Fibroblast of skin of scalp (primary cell): Measurements from ENCODE around the gene HACD4. TPM values are rescaled to one million over a fixed set of nuclear protein-coding genes. Genes with fewer than 3 reads are reported as not detected.

Source experiments
- DNase-seq: peaks from one replicate; pipeline ENCODE4 v3.0.0-alpha.2; 2013
- polyA plus RNA-seq, 2 experiments: library from polyadenylated mRNA; unstranded; fragments of 120-200 nt; gene quantifications; one replicate each; pipeline ENCODE4 v1.2.1, GENCODE V29; 2013; ENCODE audit not compliant: insufficient read length in 2 of 2

The HACD4 gene
- 3.0 TPM for polyA plus RNA-seq (2013, experiment 1 of 2; ENCODE audit: insufficient read length)
- 3.2 TPM for polyA plus RNA-seq (2013, experiment 2 of 2; ENCODE audit: insufficient read length)

- peak; percentile 39 for DNase-seq
Measured at GRCh38 chr9:21031091-21031807, at the start of gene HACD4. HACD4 (minus strand) TSS chr9:21031640; CDS start chr9:21031590, 50 bp downstream.

- no peak for DNase-seq
Measured at GRCh38 chr9:21080793-21081192, 49.4 kb upstream of the HACD4 start.

GRCh38 chr9:21078702-21079101 is 47.3 kb upstream of the HACD4 start:
- no peak for DNase-seq

- no peak for DNase-seq
Measured at GRCh38 chr9:21077781-21078180, 46.3 kb upstream of the HACD4 start, which contains the start of gene IFNB1. IFNB1 (minus strand) TSS chr9:21077942; CDS start chr9:21077869, 73 bp downstream.

GRCh38 chr9:21075484-21075883 is 44.0 kb upstream of the HACD4 start:
- no peak for DNase-seq

GRCh38 chr9:21070906-21071305 is 39.5 kb upstream of the HACD4 start:
- DNase-seq = peak; percentile 7

- DNase-seq = peak; percentile 96
Measured at GRCh38 chr9:21070171-21070571, 38.7 kb upstream of the HACD4 start.

GRCh38 chr9:21060919-21061561 is 29.6 kb upstream of the HACD4 start:
- peak; percentile 78 for DNase-seq

- peak; percentile 18 for DNase-seq
Measured at GRCh38 chr9:21056931-21057330, 25.5 kb upstream of the HACD4 start.

- no peak for DNase-seq
Measured at GRCh38 chr9:21053851-21054250, 22.4 kb upstream of the HACD4 start.

GRCh38 chr9:21047281-21047691 is 15.8 kb upstream of the HACD4 start:
- no peak for DNase-seq

- DNase-seq = no peak
Measured at GRCh38 chr9:21043841-21044240, 12.4 kb upstream of the HACD4 start.

GRCh38 chr9:21042466-21042865 is 11.0 kb upstream of the HACD4 start:
- no peak for DNase-seq

- no peak for DNase-seq
Measured at GRCh38 chr9:21039302-21039701, 7.9 kb upstream of the HACD4 start.

GRCh38 chr9:21037278-21037677 is 5.8 kb upstream of the HACD4 start:
- DNase-seq = no peak

- no peak for DNase-seq
Measured at GRCh38 chr9:21031808-21032183, 356 bp upstream of the HACD4 start.

- peak; percentile 64 for DNase-seq
Measured at GRCh38 chr9:21030389-21031035, 928 bp downstream of the HACD4 start.

- no peak for DNase-seq
Measured at GRCh38 chr9:21029661-21030060, 1.8 kb downstream of the HACD4 start.

- DNase-seq = peak; percentile 53
Measured at GRCh38 chr9:21028466-21028865, 3.0 kb downstream of the HACD4 start.

- peak; percentile 64 for DNase-seq
Measured at GRCh38 chr9:21027295-21027694, 4.1 kb downstream of the HACD4 start.

- no peak for DNase-seq
Measured at GRCh38 chr9:21023861-21024260, 7.6 kb downstream of the HACD4 start.

GRCh38 chr9:21018177-21018576 is 13.3 kb downstream of the HACD4 start:
- DNase-seq = no peak

GRCh38 chr9:21016701-21017491 is 14.5 kb downstream of the HACD4 start:
- DNase-seq = peak; percentile 67
